ENCODE measurements around the gene GAL3ST2.

Gene GAL3ST2

GRCh38 chr2:241736111-241736510 lies 40.5 kb upstream of the GAL3ST2 start:
- TF ChIP-seq CTCF (IDR thresholded peaks at IDR 0.05; ENCODE audit: borderline replicate concordance, extremely low read depth, low read length, poor library complexity, severe bottlenecking) = no peak
- TF ChIP-seq EZH2 (IDR thresholded peaks at IDR 0.05; ENCODE audit: borderline replicate concordance, low read depth, low read length, severe bottlenecking) = no peak
- Histone ChIP-seq H3K4me1 (ENCODE audit: insufficient read depth, low read length) (peaks cover 17% of the 10 kb centered on the region), H3K79me2 (ENCODE audit: insufficient read depth, low read length) (peaks cover 24% of the 10 kb centered on the region), H3K9ac (ENCODE audit: low read depth, low read length) (no peak overlapping the region), H3K36me3 (ENCODE audit: insufficient read depth, low read length) (peaks cover 18% of the 10 kb centered on the region), H2AFZ (ENCODE audit: low read depth, low read length) (no peak overlapping the region), H3K4me2 (ENCODE audit: insufficient read depth, low read length) (peak overlapping the region; percentile 98; the same call in 1 of the 2 replicates), H3K27me3 (ENCODE audit: insufficient read depth, low read length, poor library complexity) (no peaks in the 10 kb centered on the region), H4K20me1 (ENCODE audit: insufficient read depth, low read length) (peaks cover 23% of the 10 kb centered on the region; the same call in 1 of the 2 replicates), H3K27ac (ENCODE audit: low read length) (no peak overlapping the region), H3K9me3 (ENCODE audit: insufficient read depth, low read length, severe bottlenecking) (no peaks in the 10 kb centered on the region), H3K4me3 (ENCODE audit: low read depth in 1 of 2, low read length in 2 of 2) (no peak overlapping the region)
- ATAC-seq (ENCODE audit: insufficient read depth, low read depth) = no peak
- DNase-seq = no peak

- DNase-seq = no peak
- Histone ChIP-seq H3K27me3 (ENCODE audit: insufficient read depth, low read length, poor library complexity) (no peaks in the 10 kb centered on the region), H3K4me3 (ENCODE audit: low read depth in 1 of 2, low read length in 2 of 2) (no peak overlapping the region), H3K9ac (ENCODE audit: low read depth, low read length) (no peak overlapping the region), H3K4me2 (ENCODE audit: insufficient read depth, low read length) (no peak overlapping the region), H3K79me2 (ENCODE audit: insufficient read depth, low read length) (peaks cover 24% of the 10 kb centered on the region), H2AFZ (ENCODE audit: low read depth, low read length) (no peak overlapping the region), H3K36me3 (ENCODE audit: insufficient read depth, low read length) (peaks cover 30% of the 10 kb centered on the region), H4K20me1 (ENCODE audit: insufficient read depth, low read length) (peaks cover 30% of the 10 kb centered on the region; the same call in 1 of the 2 replicates), H3K27ac (ENCODE audit: low read length) (no peak overlapping the region; the same call in 1 of the 2 replicates), H3K9me3 (ENCODE audit: insufficient read depth, low read length, severe bottlenecking) (no peaks in the 10 kb centered on the region), H3K4me1 (ENCODE audit: insufficient read depth, low read length) (peaks cover 17% of the 10 kb centered on the region)
- no peak for TF ChIP-seq CTCF (IDR thresholded peaks at IDR 0.05; ENCODE audit: borderline replicate concordance, extremely low read depth, low read length, poor library complexity, severe bottlenecking)
- TF ChIP-seq EZH2 (IDR thresholded peaks at IDR 0.05; ENCODE audit: borderline replicate concordance, low read depth, low read length, severe bottlenecking) = no peak
- ATAC-seq (ENCODE audit: insufficient read depth, low read depth) = no peak
Measured at GRCh38 chr2:241738040-241738686, 38.5 kb upstream of the GAL3ST2 start.

GRCh38 chr2:241739177-241739576 lies 37.4 kb upstream of the GAL3ST2 start:
- no peak overlapping the region for H3K9ac ChIP-seq (ENCODE audit: low read depth, low read length)
- no peak overlapping the region for H2AFZ ChIP-seq (ENCODE audit: low read depth, low read length)
- peaks cover 30% of the 10 kb centered on the region; the same call in 1 of the 2 replicates for H4K20me1 ChIP-seq (ENCODE audit: insufficient read depth, low read length)
- no peak for DNase-seq
- no peaks in the 10 kb centered on the region for H3K9me3 ChIP-seq (ENCODE audit: insufficient read depth, low read length, severe bottlenecking)
- no peaks in the 10 kb centered on the region for H3K27me3 ChIP-seq (ENCODE audit: insufficient read depth, low read length, poor library complexity)
- peaks cover 40% of the 10 kb centered on the region for H3K36me3 ChIP-seq (ENCODE audit: insufficient read depth, low read length)
- ATAC-seq (ENCODE audit: insufficient read depth, low read depth) = no peak
- no peak overlapping the region for H3K4me2 ChIP-seq (ENCODE audit: insufficient read depth, low read length)
- peaks cover 10% of the 10 kb centered on the region for H3K4me1 ChIP-seq (ENCODE audit: insufficient read depth, low read length)
- peaks cover 24% of the 10 kb centered on the region for H3K79me2 ChIP-seq (ENCODE audit: insufficient read depth, low read length)
- no peak overlapping the region for H3K27ac ChIP-seq (ENCODE audit: low read length)
- H3K4me3 ChIP-seq (ENCODE audit: low read depth in 1 of 2, low read length in 2 of 2) = no peak overlapping the region
- TF ChIP-seq EZH2 (IDR thresholded peaks at IDR 0.05; ENCODE audit: borderline replicate concordance, low read depth, low read length, severe bottlenecking) = no peak
- no peak for TF ChIP-seq CTCF (IDR thresholded peaks at IDR 0.05; ENCODE audit: borderline replicate concordance, extremely low read depth, low read length, poor library complexity, severe bottlenecking)
